HUES48 (cell line): Measurements from ENCODE around the gene XRCC5.

ENCODE experiments used
- H3K27ac ChIP-seq: one replicate; pipeline ENCODE4 v1.7.0; 2013; ENCODE audit warnings: low read depth, low read length, inconsistent platforms
- H3K27me3 ChIP-seq: 2 replicates; pipeline ENCODE4 v1.6.1; 2013; ENCODE audit warnings: mild to moderate bottlenecking, low read length; ENCODE audit not compliant: control insufficient read depth, insufficient read depth
- H3K36me3 ChIP-seq: 2 replicates; pipeline ENCODE4 v1.6.1; 2013; ENCODE audit warnings: low read length; ENCODE audit not compliant: control insufficient read depth, insufficient read depth
- H3K4me1 ChIP-seq: 2 replicates; pipeline ENCODE4 v1.6.1; 2013; ENCODE audit warnings: mild to moderate bottlenecking, low read length; ENCODE audit not compliant: control insufficient read depth, insufficient read depth
- H3K4me3 ChIP-seq: 2 replicates; pipeline ENCODE4 v1.5.1; 2013; ENCODE audit warnings: mild to moderate bottlenecking, low read depth, low read length
- H3K9ac ChIP-seq: 2 replicates; pipeline ENCODE4 v1.6.1; 2013; ENCODE audit warnings: mild to moderate bottlenecking, low read depth, low read length, moderate library complexity
- H3K9me3 ChIP-seq: 2 replicates; pipeline ENCODE4 v1.6.1; 2013; ENCODE audit warnings: low read length; ENCODE audit not compliant: control insufficient read depth, insufficient read depth

XRCC5 gene

DNA sequence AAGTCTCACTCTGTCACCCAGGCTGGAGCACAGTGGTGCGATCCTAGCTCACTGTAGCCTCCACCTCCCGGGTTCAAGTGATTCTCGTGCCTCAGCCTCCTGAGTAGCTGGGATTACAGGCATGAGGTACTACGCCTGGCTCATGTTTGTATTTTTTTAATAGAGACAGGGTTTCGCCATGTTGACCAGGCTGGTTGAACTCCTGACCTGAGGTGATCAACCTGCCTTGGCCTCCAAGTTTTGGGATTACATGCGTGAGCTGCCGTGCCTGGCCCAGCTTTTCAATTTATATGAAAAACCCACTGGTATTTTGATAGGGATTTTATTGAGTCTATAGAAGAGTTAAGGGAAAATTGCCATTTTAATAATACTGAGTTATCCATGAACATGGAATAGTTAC, 63.3 kb downstream of the XRCC5 start:
- no peak overlapping the region for H3K27ac ChIP-seq
- no peaks in the 10 kb centered on the region for H3K4me1 ChIP-seq
- H3K4me3 ChIP-seq: no peak overlapping the region
- H3K9me3 ChIP-seq: no peaks in the 10 kb centered on the region
- peaks cover 95% of the 10 kb centered on the region for H3K36me3 ChIP-seq
- no peak overlapping the region for H3K9ac ChIP-seq
- no peaks in the 10 kb centered on the region for H3K27me3 ChIP-seq

DNA sequence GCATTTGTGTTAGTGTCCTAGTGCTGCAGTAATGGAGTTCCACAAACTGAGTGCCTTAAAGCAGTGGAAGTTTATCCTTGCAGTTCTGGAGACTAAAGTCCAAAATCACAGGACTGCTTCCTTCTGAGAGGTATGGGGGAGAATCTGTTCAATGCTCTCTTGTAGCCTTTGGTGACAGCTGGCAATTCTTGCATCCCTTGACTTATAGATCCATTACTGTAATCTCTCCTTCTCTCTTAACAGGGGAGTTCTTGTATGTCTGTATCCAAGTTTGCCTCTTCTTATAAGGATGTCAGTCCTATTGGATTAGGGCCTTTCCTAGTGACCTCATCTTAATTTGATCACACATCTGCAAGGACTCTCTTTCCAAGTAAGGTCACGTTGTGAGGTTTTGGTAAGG, 69.9 kb downstream of the XRCC5 start:
- Histone ChIP-seq H3K4me3 (no peak overlapping the region), H3K4me1 (peaks cover 29% of the 10 kb centered on the region), H3K9me3 (no peaks in the 10 kb centered on the region), H3K36me3 (peaks cover 92% of the 10 kb centered on the region), H3K27ac (peak overlapping the region; percentile 31), H3K9ac (no peak overlapping the region), H3K27me3 (no peaks in the 10 kb centered on the region)

DNA sequence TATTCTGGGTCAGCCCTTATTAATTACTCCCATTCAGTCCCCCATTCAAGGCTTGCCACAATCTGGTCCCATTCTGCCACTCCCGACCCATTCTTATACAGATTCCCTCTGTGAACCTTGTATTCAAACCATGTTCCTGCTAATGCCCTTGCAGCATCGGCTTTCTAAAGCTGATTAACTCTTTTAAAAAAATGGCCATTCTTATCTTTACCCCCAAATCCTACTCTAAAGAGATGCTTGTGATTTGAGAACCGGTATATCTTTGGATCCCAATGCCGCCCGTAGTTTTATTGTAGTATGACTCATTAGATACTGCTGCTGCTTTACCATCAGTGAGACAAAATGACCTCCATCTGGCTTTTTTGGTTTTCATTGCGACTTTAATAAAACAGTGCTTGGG, 72.2 kb downstream of the XRCC5 start:
- H3K9me3 ChIP-seq: no peaks in the 10 kb centered on the region
- no peak overlapping the region for H3K4me3 ChIP-seq
- H3K4me1 ChIP-seq: peaks cover 42% of the 10 kb centered on the region
- no peak overlapping the region for H3K9ac ChIP-seq
- H3K27ac ChIP-seq: peak overlapping the region; percentile 12
- H3K27me3 ChIP-seq: no peaks in the 10 kb centered on the region
- H3K36me3 ChIP-seq: peaks cover 83% of the 10 kb centered on the region

DNA sequence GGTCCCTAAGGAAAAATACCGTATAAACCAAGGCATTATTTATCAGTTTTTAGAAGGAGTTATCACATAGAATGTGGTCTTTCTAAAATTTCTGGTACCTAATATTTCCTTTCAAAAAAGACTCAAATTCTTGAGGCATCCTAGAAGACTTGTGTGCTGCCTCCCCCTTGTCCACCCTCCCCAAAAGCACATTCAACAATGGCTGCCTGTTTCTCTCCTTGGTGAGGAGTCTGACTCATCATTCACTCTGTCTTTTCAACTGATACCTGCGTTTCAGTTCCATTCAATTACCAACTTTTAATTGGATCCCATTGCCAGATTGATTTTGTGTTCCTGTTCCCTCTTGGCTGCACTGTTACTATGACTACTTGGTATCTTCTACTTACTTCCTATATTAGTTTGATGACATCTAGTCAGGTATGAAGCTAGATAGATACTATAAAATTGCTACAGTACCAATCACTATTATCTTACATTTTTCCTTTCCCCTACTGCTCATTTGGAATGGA, 72.9 kb downstream of the XRCC5 start:
- peaks cover 82% of the 10 kb centered on the region for H3K36me3 ChIP-seq
- H3K27ac ChIP-seq: peak overlapping the region; percentile 12

DNA sequence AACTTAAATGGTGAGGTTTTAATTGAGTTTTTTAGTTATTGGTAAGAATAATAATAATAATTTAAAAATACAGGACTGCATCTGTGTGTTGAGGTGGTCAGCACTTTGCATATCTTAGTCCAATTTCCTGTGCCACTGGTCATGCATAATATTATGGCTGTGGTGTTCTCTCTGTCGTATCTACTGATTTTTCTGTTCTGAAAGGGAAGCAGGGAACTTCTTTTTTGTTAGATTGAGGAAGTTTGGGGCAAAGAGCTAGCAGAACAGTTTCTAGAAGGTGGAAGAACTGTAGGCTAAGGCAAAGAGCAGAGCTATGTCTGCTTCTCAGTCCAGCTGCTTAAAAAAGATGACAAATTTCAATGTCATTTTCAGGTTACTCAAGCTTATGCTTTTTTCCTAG, 74.3 kb downstream of the XRCC5 start:
- peaks cover 64% of the 10 kb centered on the region for H3K4me1 ChIP-seq
- H3K27me3 ChIP-seq: no peaks in the 10 kb centered on the region
- H3K9ac ChIP-seq: no peak overlapping the region
- peaks cover 73% of the 10 kb centered on the region for H3K36me3 ChIP-seq
- no peak overlapping the region for H3K4me3 ChIP-seq
- H3K9me3 ChIP-seq: no peaks in the 10 kb centered on the region
- no peak overlapping the region for H3K27ac ChIP-seq

More for the DNA sequence above, 72.9 kb downstream of the XRCC5 start:
- H3K9ac ChIP-seq: no peak overlapping the region
- no peak overlapping the region for H3K4me3 ChIP-seq
- no peaks in the 10 kb centered on the region for H3K9me3 ChIP-seq
- H3K4me1 ChIP-seq: peaks cover 49% of the 10 kb centered on the region
- H3K27me3 ChIP-seq: no peaks in the 10 kb centered on the region

DNA sequence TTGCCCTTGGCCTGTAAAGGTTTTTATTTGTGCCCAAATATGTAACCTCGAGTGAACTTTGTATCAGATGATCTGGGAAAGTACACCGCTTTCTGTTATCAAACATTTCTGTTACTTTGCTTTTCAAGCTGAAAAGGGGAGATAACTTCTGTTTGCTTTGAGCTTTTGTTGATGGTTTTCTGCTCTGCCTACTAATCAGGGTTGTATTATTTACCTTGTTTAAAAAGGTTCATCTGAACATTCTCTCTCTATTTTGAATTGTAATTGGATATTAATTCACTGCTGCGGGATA, 79.4 kb downstream of the XRCC5 start:
- H3K4me1 ChIP-seq: peaks cover 41% of the 10 kb centered on the region
- H3K27me3 ChIP-seq: no peaks in the 10 kb centered on the region
- H3K4me3 ChIP-seq: no peak overlapping the region
- no peaks in the 10 kb centered on the region for H3K9me3 ChIP-seq
- no peak overlapping the region for H3K9ac ChIP-seq
- H3K27ac ChIP-seq: peak overlapping the region; percentile 57
- peaks cover 64% of the 10 kb centered on the region for H3K36me3 ChIP-seq

DNA sequence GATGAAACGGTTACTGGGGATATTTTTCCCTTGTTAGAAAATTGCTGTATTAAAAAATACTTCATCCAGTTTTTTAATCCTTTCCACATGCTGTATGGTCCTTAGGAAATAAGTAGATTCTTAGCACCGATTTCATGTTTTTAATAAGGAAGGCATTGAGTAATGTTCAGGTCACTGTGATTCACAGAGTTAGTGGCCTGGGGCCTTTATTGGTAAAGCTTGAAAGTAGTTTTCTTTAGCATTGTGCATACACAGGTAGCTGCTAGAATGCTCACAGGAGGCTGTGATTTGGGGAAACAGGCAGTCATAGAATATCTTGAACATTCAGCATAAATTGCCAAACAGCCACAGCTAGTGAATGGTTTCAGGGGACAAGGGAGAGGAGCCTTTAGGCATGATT, 79.8 kb downstream of the XRCC5 start:
- Histone ChIP-seq H3K9ac (no peak overlapping the region), H3K36me3 (peaks cover 64% of the 10 kb centered on the region), H3K9me3 (no peaks in the 10 kb centered on the region), H3K27me3 (no peaks in the 10 kb centered on the region), H3K4me3 (no peak overlapping the region), H3K27ac (peak overlapping the region; percentile 21), H3K4me1 (peaks cover 41% of the 10 kb centered on the region)

DNA sequence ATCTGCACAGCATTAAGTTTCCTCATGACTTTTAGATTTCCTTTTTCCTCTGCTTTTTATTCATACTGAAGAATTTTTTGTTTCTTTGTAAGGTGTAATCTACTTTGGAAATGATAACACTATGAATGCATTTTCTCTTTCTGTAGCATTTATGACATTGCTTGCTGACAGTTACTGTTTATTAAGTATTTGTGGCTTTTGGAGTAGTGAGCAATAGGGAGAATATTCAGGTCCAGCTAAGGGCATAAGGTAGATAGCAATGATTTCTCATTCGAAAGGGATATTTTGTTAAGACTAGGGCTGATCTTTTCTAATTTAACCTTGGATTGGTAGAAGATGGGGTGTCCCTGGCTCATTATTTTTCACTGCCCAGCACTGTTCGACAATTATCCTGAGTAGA, 80.3 kb downstream of the XRCC5 start:
- no peak overlapping the region for H3K9ac ChIP-seq
- peaks cover 41% of the 10 kb centered on the region for H3K4me1 ChIP-seq
- H3K4me3 ChIP-seq: no peak overlapping the region
- H3K27ac ChIP-seq: peak overlapping the region; percentile 21
- no peaks in the 10 kb centered on the region for H3K9me3 ChIP-seq
- H3K27me3 ChIP-seq: no peaks in the 10 kb centered on the region
- peaks cover 64% of the 10 kb centered on the region for H3K36me3 ChIP-seq

DNA sequence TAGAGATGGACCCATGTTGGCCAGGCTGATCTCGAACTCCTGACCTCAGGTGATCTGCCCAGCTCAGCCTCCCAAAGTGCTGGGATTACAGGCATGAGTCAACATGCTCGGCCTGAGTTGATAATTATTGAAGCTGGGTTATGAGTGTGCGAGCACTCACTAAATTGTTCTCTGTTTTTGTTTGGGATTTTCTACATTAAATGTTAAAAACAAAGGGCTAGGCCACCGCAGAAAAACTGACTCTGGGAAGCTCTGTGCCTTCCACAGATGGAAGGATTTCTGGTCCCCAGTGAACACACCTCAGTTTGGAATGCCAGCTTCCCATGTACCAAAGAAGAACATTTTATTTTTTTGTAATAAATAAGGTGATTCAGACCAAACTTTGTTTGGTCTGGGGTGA, 83.0 kb downstream of the XRCC5 start:
- H3K4me1 ChIP-seq: peaks cover 37% of the 10 kb centered on the region
- no peak overlapping the region for H3K9ac ChIP-seq
- H3K36me3 ChIP-seq: peaks cover 76% of the 10 kb centered on the region
- H3K27me3 ChIP-seq: no peaks in the 10 kb centered on the region
- H3K27ac ChIP-seq: no peak overlapping the region
- H3K9me3 ChIP-seq: no peaks in the 10 kb centered on the region
- H3K4me3 ChIP-seq: no peak overlapping the region

DNA sequence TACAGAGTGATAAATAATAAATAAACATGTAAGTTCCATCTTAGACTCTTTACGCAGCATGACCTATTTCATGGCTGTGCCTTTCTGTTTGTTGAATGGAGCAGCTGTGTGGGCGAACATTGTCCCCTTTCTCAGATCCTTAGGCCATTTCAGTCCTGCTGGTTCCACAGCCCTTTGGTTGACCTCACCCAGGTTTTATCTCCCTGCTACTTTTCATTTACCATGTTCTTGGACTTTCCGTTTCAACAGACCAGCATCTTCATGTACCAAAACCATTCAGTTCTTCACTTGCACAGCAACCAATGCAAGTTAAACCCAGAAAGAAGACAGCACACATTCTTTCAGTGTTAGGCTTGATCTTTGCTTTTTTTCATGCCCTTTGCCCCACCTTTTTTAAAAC, 83.8 kb downstream of the XRCC5 start:
- Histone ChIP-seq H3K27ac (no peak overlapping the region), H3K9ac (no peak overlapping the region), H3K36me3 (peaks cover 83% of the 10 kb centered on the region), H3K4me1 (peaks cover 29% of the 10 kb centered on the region), H3K4me3 (no peak overlapping the region), H3K27me3 (no peaks in the 10 kb centered on the region), H3K9me3 (no peaks in the 10 kb centered on the region)

DNA sequence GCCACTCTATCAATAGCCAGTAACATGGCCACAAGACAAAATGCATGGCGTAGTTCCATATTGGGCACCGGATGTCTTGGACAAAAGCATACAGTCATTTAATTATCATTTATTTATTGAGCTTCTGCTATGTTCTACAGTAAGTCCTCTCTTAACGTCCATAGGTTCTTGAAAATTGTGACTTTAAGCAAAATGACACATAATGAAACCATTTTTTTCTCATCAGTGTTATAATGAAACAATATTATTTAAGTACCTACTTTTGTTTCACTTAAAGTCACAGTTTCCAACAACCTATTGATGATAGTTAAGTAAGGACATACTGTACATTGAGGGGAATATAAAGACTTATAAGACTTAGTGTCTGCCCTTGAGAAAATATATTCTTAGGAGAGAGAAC, 84.9 kb downstream of the XRCC5 start:
- Histone ChIP-seq H3K4me1 (peaks cover 20% of the 10 kb centered on the region), H3K4me3 (no peak overlapping the region), H3K27ac (peak overlapping the region; percentile 93), H3K9ac (no peak overlapping the region), H3K27me3 (no peaks in the 10 kb centered on the region), H3K36me3 (peaks cover 90% of the 10 kb centered on the region), H3K9me3 (no peaks in the 10 kb centered on the region)

DNA sequence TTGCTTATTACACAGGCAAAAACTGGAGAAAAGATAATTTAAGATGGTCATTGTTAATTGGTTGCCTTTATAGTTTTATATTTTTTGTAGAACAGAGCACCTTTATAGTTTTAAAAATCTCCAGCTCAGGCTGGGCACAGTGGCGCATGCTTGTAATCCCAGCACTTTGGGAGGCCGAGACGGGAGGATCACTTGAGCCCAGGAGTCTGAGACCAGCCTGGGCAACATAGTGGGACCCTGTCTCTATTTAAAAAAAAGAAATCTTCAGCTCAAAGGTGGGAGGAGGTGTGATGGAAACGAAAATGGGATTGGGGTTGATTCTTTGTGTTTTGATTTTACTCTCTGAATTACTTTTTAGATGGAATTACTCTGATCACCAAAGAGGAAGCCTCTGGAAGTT, 85.4 kb downstream of the XRCC5 start:
- Histone ChIP-seq H3K27ac (peak overlapping the region; percentile 93), H3K4me3 (no peak overlapping the region), H3K4me1 (peaks cover 20% of the 10 kb centered on the region), H3K36me3 (peaks cover 95% of the 10 kb centered on the region), H3K9me3 (no peaks in the 10 kb centered on the region), H3K27me3 (no peaks in the 10 kb centered on the region), H3K9ac (no peak overlapping the region)
